Stimulated activated memory B cell treated with anti-CD40 and anti-IgM and Interleukin-4, amounts not matched to agents 10 μg/mL and 1 μg/mL and 100 μg/mL, for 72 hours (primary cell): ENCODE measurements around the gene POP7.
A peak's percentile ranks its signal among the peaks of the same experiment; 100 is the strongest.
"Not testable (repeated sequence)": the region's sequence is repeated elsewhere in the genome, so short reads cannot be mapped to it uniquely, and the experiment has no call there.

Source experiments
- ATAC-seq: fragments of 150-1000 bp; cut with Tn5 transposase; 2 replicates; pipeline ENCODE4 v1.10.0; 2021
- H3K27ac Mint-ChIP-seq: one replicate; pipeline ENCODE4 v1.8.0; 2022; ENCODE audit warnings: mild to moderate bottlenecking, mixed read lengths
- H3K27me3 Mint-ChIP-seq: one replicate; pipeline ENCODE4 v1.8.0; 2022; ENCODE audit warnings: mixed read lengths
- H3K36me3 Mint-ChIP-seq: one replicate; pipeline ENCODE4 v1.8.0; 2022; ENCODE audit warnings: mixed read lengths
- H3K4me1 Mint-ChIP-seq: one replicate; pipeline ENCODE4 v1.8.0; 2022; ENCODE audit warnings: mixed read lengths
- H3K4me3 Mint-ChIP-seq: one replicate; pipeline ENCODE4 v1.8.0; 2022; ENCODE audit warnings: mild to moderate bottlenecking, moderate library complexity, mixed read lengths
- H3K9me3 Mint-ChIP-seq: one replicate; pipeline ENCODE4 v1.8.0; 2022; ENCODE audit warnings: mixed read lengths

Gene POP7

DNA sequence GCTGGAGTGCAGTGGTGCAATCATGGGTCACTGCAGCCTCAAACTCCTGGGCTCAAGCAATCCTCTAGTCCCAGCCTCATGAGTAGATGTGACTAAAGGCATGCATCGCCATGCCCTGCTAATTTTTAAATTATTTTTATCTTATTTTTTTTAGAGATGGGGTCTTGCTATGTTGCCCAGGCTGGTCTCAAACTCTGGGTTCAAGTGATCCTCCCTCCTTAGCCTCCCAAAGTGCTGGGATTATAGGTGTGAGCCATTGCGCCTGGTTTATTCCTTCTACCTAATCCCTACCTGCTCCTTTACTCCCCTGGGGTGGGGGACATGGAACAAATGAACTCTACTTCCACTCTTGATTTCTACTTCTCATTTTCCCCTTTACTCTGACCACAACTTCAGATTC, 18.4 kb downstream of the POP7 start:
- not testable (repeated sequence) for H3K4me3 Mint-ChIP-seq, H3K9me3 Mint-ChIP-seq, H3K36me3 Mint-ChIP-seq, H3K4me1 Mint-ChIP-seq, H3K27ac Mint-ChIP-seq, ATAC-seq
- peaks cover 53% of the 10 kb centered on the region for H3K27me3 Mint-ChIP-seq

DNA sequence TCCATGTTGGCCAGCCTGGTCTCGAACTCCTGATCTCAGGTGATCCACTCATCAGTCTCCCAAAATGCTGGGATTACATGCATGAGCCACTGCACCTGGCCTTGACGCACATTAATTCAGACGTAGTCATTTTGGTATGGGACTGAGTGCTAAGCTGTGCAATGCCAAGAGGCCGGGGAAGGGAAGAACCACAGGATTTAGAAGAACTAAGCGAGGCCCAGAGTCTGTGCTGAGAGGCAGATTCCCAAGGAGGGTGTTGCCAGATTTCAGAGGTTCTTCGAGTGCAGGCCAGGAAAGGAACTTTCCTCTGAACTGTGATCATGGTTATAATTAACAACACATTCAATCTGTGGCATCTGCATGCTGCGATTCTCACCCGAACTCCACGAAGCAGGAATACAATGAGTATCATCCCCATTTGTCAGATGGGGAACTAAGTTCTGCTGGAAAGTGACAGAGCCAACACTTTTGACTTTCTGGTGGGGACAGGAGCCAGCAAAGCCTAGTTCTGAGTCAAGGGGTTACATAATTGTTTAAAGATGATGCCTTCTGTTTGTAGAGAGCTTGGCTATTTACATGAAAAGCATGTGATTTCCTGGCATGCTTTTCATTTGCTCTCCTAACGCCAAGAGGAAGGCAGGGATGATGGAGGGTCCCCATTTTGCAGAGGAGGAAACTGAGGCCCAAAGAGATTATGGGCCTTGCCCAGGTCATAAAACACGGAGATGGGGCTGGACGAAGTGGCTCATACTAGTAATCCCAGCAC, 21.3 kb downstream of the POP7 start:
- Mint-ChIP-seq H3K27me3 (peaks cover 27% of the 10 kb centered on the region), H3K36me3 (no peaks in the 10 kb centered on the region)

GRCh38 chr7:100728196-100728595, 22.3 kb downstream of the POP7 start:
- no peaks in the 10 kb centered on the region for H3K36me3 Mint-ChIP-seq
- H3K9me3 Mint-ChIP-seq = no peaks in the 10 kb centered on the region
- peaks cover 16% of the 10 kb centered on the region for H3K4me1 Mint-ChIP-seq
- no peak overlapping the region for H3K4me3 Mint-ChIP-seq
- no peak overlapping the region for H3K27ac Mint-ChIP-seq
- ATAC-seq = no peak
- H3K27me3 Mint-ChIP-seq = peaks cover 17% of the 10 kb centered on the region

More for the DNA sequence above, 21.3 kb downstream of the POP7 start:
- ATAC-seq = no peak
- Mint-ChIP-seq H3K27ac (no peak overlapping the region), H3K9me3 (no peaks in the 10 kb centered on the region), H3K4me1 (peaks cover 7% of the 10 kb centered on the region), H3K4me3 (no peak overlapping the region)

DNA sequence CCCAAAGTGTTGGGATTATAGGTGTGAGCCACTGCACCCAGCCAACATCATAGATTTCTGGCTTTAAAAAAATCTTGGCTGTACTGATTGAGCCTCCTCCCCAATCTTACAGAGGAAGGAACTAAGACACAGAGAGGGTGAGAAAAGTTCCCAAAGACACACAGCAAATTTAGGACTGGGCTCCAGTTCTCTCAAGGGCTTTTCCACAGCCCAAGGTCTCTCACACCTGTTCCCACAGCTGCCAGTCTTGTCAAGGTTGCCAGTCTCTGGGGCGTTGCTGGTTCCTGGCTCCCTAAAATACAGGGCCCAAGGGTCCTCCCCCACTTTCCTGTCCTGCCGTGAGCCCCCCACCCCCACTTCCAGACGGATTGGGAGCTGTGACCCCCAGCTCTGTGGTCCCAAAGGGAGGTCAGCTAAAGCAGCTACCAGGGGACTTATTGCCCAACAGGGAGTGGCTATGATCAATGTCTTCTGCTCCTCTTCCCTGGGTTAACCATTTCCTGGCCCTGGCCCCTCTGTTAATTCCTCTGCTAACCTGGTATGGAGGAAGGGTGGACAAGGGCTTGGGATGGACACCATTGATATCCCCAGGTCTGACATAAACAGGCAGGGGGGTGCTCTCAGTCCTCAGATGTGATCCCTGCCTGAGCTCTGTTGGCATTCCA, 24.3 kb downstream of the POP7 start:
- H3K4me3 Mint-ChIP-seq = no peak overlapping the region
- H3K36me3 Mint-ChIP-seq = no peaks in the 10 kb centered on the region
- H3K4me1 Mint-ChIP-seq = peaks cover 11% of the 10 kb centered on the region
- ATAC-seq = no peak
- H3K9me3 Mint-ChIP-seq = no peaks in the 10 kb centered on the region
- H3K27me3 Mint-ChIP-seq = peaks cover 14% of the 10 kb centered on the region
- H3K27ac Mint-ChIP-seq = no peak overlapping the region

DNA sequence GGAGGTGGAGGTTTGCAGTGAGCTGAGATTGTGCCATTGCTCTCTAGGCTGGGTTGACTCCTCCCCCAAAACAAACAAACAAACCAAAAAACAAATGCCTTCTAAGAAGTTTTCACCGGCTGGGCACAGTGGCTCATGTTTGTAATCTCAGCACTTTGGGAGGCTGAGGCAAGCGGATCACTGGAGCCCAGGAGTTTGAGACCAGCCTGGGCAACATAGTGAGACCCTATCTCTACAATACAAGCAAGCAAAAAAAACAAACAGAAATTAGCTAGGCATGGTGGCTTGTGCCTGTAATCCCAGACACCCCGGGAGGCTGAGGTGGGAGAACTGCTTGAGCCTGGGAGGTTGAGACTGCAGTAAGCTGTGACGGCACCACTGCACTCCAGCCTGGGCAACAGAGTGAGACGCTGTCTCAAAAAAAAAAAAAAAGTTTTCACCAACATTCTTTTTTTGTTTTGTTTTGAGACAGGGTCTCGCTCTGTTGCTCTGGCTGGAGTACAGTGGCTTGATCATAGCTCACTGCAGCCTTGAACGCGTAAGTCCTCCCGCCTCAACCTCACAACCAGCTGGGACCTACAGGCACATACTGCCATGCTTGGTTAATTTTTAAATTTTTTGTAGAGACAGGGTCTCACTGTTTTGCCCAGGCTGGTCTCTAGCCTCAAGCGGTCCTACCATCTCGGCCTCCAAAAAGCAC, 26.2 kb downstream of the POP7 start:
- Mint-ChIP-seq H3K9me3 (no peaks in the 10 kb centered on the region), H3K4me3 (no peak overlapping the region), H3K27ac (no peak overlapping the region), H3K4me1 (peaks cover 8% of the 10 kb centered on the region), H3K36me3 (no peaks in the 10 kb centered on the region), H3K27me3 (peaks cover 22% of the 10 kb centered on the region)
- no peak for ATAC-seq

DNA sequence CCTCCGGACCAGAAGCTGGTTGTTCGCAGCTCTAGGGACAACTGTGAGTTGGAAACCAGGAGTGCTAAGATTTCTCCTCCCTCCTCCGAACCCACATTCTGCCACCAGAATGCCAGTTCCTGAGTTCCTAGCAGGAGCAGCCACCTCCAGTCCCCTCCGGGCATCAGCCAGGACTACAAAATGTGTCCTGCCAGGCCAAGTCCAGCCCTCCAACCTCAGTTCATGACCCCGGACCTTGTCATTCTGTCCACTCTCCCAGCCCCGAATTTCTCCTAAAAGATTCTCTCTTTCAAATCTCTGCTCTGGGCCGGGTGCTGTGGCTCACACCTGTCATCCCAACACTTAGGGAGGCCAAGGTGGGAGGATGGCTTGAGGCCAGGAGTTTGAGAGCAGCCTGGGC, 29.8 kb downstream of the POP7 start:
- H3K27me3 Mint-ChIP-seq = peaks cover 22% of the 10 kb centered on the region
- no peak for ATAC-seq
- no peaks in the 10 kb centered on the region for H3K9me3 Mint-ChIP-seq
- H3K4me1 Mint-ChIP-seq = peaks cover 8% of the 10 kb centered on the region
- H3K4me3 Mint-ChIP-seq = no peak overlapping the region
- no peak overlapping the region for H3K27ac Mint-ChIP-seq
- no peaks in the 10 kb centered on the region for H3K36me3 Mint-ChIP-seq

GRCh38 chr7:100736671-100737070, 30.8 kb downstream of the POP7 start:
- Mint-ChIP-seq H3K4me3 (no peak overlapping the region), H3K4me1 (peaks cover 8% of the 10 kb centered on the region), H3K27ac (no peak overlapping the region), H3K27me3 (peaks cover 22% of the 10 kb centered on the region), H3K9me3 (no peaks in the 10 kb centered on the region), H3K36me3 (no peaks in the 10 kb centered on the region)
- ATAC-seq = no peak

DNA sequence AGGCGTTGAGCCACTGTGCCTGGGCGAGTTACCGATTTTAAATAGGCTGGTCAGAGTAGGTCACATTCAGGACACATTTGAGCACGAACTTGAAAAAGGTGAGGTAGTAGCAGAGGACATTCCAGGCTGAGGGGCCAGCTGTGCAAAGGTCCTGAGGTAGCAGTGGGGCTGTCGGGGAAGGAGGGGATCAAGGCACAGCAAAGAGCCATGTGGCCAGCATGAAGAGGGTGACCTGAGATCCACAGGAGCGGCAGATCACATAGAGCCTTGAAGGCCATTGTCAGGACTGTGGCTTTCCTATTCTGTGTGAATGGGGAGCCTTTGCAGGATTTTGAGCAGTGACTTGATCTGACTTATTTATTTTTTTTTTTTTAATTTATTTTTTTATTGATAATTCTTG, 34.0 kb downstream of the POP7 start:
- Mint-ChIP-seq H3K27ac (no peak overlapping the region), H3K9me3 (peaks cover 3% of the 10 kb centered on the region), H3K36me3 (no peaks in the 10 kb centered on the region), H3K4me1 (peaks cover 2% of the 10 kb centered on the region), H3K4me3 (no peak overlapping the region), H3K27me3 (peaks cover 16% of the 10 kb centered on the region)
- no peak for ATAC-seq

DNA sequence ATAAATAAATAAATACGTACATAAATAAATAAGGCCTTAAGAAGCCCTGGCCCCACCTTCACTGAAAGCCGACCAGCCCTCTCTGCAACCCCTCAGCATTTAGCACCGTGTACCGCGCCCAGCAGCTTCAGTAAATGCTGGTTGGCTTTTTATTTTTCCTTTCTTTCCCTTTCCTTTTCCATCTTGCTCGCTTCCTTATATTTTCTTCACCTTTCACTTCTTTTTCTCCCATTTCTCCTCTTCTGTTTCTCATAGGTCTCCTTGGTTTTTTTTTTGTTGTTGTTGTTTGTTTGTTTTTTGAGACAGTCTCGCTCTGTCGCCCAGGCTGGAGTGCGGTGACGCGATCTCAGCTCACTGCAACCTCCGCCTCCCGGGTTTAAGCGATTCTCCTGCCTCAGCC, 38.7 kb downstream of the POP7 start:
- H3K36me3 Mint-ChIP-seq = no peaks in the 10 kb centered on the region

GRCh38 chr7:100745184-100745583, 39.3 kb downstream of the POP7 start:
- H3K27me3 Mint-ChIP-seq = peaks cover 48% of the 10 kb centered on the region
- peak; percentile 86 for ATAC-seq
- H3K9me3 Mint-ChIP-seq = peaks cover 3% of the 10 kb centered on the region

More for the DNA sequence above, 38.7 kb downstream of the POP7 start:
- Mint-ChIP-seq H3K4me3 (no peak overlapping the region), H3K4me1 (peaks cover 7% of the 10 kb centered on the region), H3K27me3 (peaks cover 45% of the 10 kb centered on the region), H3K9me3 (peaks cover 3% of the 10 kb centered on the region), H3K27ac (peak overlapping the region; percentile 85)
- ATAC-seq = no peak

GRCh38 chr7:100752994-100753393, 47.1 kb downstream of the POP7 start:
- no peak overlapping the region for H3K4me3 Mint-ChIP-seq
- H3K36me3 Mint-ChIP-seq = no peaks in the 10 kb centered on the region
- H3K9me3 Mint-ChIP-seq = peaks cover 4% of the 10 kb centered on the region
- no peak overlapping the region for H3K27ac Mint-ChIP-seq
- no peak for ATAC-seq
- peaks cover 42% of the 10 kb centered on the region for H3K27me3 Mint-ChIP-seq
- H3K4me1 Mint-ChIP-seq = no peaks in the 10 kb centered on the region

More at GRCh38 chr7:100745184-100745583, 39.3 kb downstream of the POP7 start:
- Mint-ChIP-seq H3K36me3 (no peaks in the 10 kb centered on the region), H3K4me3 (peak overlapping the region; percentile 88), H3K4me1 (peaks cover 7% of the 10 kb centered on the region), H3K27ac (peak overlapping the region; percentile 85)

DNA sequence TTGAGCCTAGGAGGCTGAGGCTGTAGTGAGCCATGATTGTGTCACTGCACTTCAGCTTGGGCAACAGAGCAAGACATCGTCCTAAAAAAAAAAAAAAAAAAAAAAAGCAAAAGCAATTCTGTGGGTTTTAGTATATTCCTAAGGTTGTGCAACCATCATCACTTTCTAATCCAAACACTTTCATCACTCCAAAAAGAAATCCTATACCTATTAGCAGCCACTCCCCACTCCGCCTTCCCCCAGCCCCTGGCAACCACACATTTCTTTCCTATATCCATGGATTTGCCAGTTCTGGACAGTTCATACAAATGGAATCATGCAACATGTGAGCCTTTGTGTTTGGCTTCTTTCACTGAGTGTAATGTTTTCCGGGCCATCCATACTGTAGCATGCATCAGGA, 47.8 kb downstream of the POP7 start:
- ATAC-seq = no peak
- H3K4me1 Mint-ChIP-seq = no peaks in the 10 kb centered on the region
- H3K36me3 Mint-ChIP-seq = no peaks in the 10 kb centered on the region
- H3K27me3 Mint-ChIP-seq = peaks cover 41% of the 10 kb centered on the region
- peaks cover 4% of the 10 kb centered on the region for H3K9me3 Mint-ChIP-seq
- no peak overlapping the region for H3K27ac Mint-ChIP-seq
- H3K4me3 Mint-ChIP-seq = no peak overlapping the region
